PC-9 (cell line): ENCODE results near the gene RNASEH2B. TPM values are rescaled to one million over a fixed set of nuclear protein-coding genes. Genes with fewer than 3 reads are reported as not detected.

Experiments
- BruUV-seq: library from RNA; stranded (reverse); fragments of 400-500 nt; replicated peaks from 2 replicates; lab custom pipeline; 2021; lab: Mats Ljungman, UMichigan
- CTCF ChIA-PET: fragments of 300-600 bp; sonication (Branson Sonifier 250); formaldehyde crosslinking; loops from one replicate; lab custom pipeline; 2022; ENCODE audit warnings: antibody characterized with exemption; lab: Charles Lee
- POLR2A ChIA-PET: fragments of 300-600 bp; sonication (Branson Sonifier 250); formaldehyde crosslinking; loops from one replicate; lab custom pipeline; 2022; ENCODE audit warnings: antibody characterized with exemption; ENCODE audit not compliant: unreplicated experiment; lab: Charles Lee
- DNase-seq, 2 experiments: peaks; one replicate each; pipeline versions ENCODE4 v3.0.0 to v3.0.0-alpha.2; 2015 to 2022; ENCODE audit warnings: mixed read lengths in 1 of 2
- H2AFZ ChIP-seq: fragments of 200-600 bp; sonication (generic); 2 replicates; pipeline ENCODE4 v1.8.1; 2017; ENCODE audit warnings: antibody characterized with exemption
- H3F3A ChIP-seq: fragments of 200-600 bp; sonication (generic); 2 replicates; pipeline ENCODE4 v1.8.1; 2017; ENCODE audit warnings: antibody characterized with exemption, mild to moderate bottlenecking, low read depth; ENCODE audit not compliant: insufficient read depth
- H3K27ac ChIP-seq: fragments of 200-600 bp; sonication (generic); 2 replicates; pipeline ENCODE4 v1.6.1; 2016; ENCODE audit warnings: mixed run types
- H3K27me3 ChIP-seq: fragments of 200-600 bp; sonication (generic); 2 replicates; pipeline ENCODE4 v1.6.1; 2016; ENCODE audit warnings: low read depth, mixed run types; ENCODE audit not compliant: insufficient read depth
- H3K36me3 ChIP-seq: fragments of 200-600 bp; sonication (generic); 2 replicates; pipeline ENCODE4 v1.6.1; 2016; ENCODE audit warnings: low read depth, mixed run types
- H3K4me1 ChIP-seq: fragments of 200-600 bp; sonication (generic); replicated peaks from 2 replicates; pipeline ENCODE4 v1.6.1; 2016; ENCODE audit warnings: mixed run types; ENCODE audit not compliant: insufficient read depth
- H3K4me2 ChIP-seq: fragments of 200-600 bp; sonication (generic); 2 replicates; pipeline ENCODE4 v1.6.1; 2017; ENCODE audit warnings: mixed run types
- H3K4me3 ChIP-seq: fragments of 200-600 bp; sonication (generic); 2 replicates; pipeline ENCODE4 v1.6.1; 2016; ENCODE audit warnings: mixed run types
- H3K79me2 ChIP-seq: fragments of 200-600 bp; sonication (generic); 2 replicates; pipeline ENCODE4 v1.6.1; 2017; ENCODE audit warnings: low read depth, mixed run types
- H3K9me2 ChIP-seq: fragments of 200-600 bp; sonication (generic); 2 replicates; pipeline ENCODE4 v1.8.1; 2017; ENCODE audit warnings: mild to moderate bottlenecking; ENCODE audit not compliant: insufficient read depth
- H3K9me3 ChIP-seq: fragments of 200-600 bp; sonication (generic); 2 replicates; pipeline ENCODE4 v1.8.1; 2016; ENCODE audit warnings: low read depth; ENCODE audit not compliant: insufficient read depth
- H4K20me1 ChIP-seq: fragments of 200-600 bp; sonication (generic); 2 replicates; pipeline ENCODE4 v1.8.1; 2017; ENCODE audit not compliant: insufficient read depth
- CTCF ChIP-seq: fragments of 200-600 bp; sonication (generic); conservative IDR thresholded peaks from 2 replicates; pipeline ENCODE4 v1.6.1; 2017; ENCODE audit warnings: mixed run types, antibody characterized with exemption, mild to moderate bottlenecking, moderate library complexity
- EZH2 ChIP-seq: fragments of 200-600 bp; sonication (generic); IDR thresholded peaks from 2 replicates; pipeline ENCODE4 v1.8.0; 2017; ENCODE audit warnings: antibody characterized with exemption, low read depth
- intact Hi-C: fragments of 100-400 bp; cut with micrococcal nuclease; formaldehyde crosslinking; loops from one replicate; pipeline ENCODE4 v1.10.0; 2022; ENCODE audit not compliant: unreplicated experiment
- total RNA-seq: library from RNA; stranded (reverse); gene quantifications from 2 replicates; pipeline ENCODE4 v1.2.3, GENCODE V29; 2021

The RNASEH2B gene
- total RNA-seq, 1 experiment from 2014 or later = 45.8 TPM

GRCh38 chr13:50941146-50941545 is 31.6 kb downstream of the RNASEH2B start:
- no peaks in the 10 kb centered on the region for H3K9me2 ChIP-seq
- H3K27ac ChIP-seq = no peak overlapping the region
- H3K27me3 ChIP-seq = no peaks in the 10 kb centered on the region
- ChIA-PET CTCF (no interaction called here), POLR2A (no interaction called here)
- TF ChIP-seq CTCF = no peak
- TF ChIP-seq EZH2 = no peak
- H3K4me2 ChIP-seq = no peak overlapping the region
- no peaks in the 10 kb centered on the region for H3K4me1 ChIP-seq
- no peaks in the 10 kb centered on the region for H3F3A ChIP-seq
- H3K4me3 ChIP-seq = no peak overlapping the region
- no peaks in the 10 kb centered on the region; the same call in 1 of the 2 replicates for H4K20me1 ChIP-seq
- intact Hi-C loops = no loop called here
- H3K36me3 ChIP-seq = peaks cover 6% of the 10 kb centered on the region
- H2AFZ ChIP-seq = no peak overlapping the region
- no peaks in the 10 kb centered on the region for H3K79me2 ChIP-seq
- BruUV-seq = no TSS peak
- DNase-seq = no peak
- no peaks in the 10 kb centered on the region for H3K9me3 ChIP-seq

- Histone ChIP-seq H3F3A (no peaks in the 10 kb centered on the region), H3K27ac (no peak overlapping the region), H3K4me2 (no peak overlapping the region), H3K4me3 (no peak overlapping the region), H3K79me2 (no peaks in the 10 kb centered on the region), H2AFZ (no peak overlapping the region), H3K9me3 (no peaks in the 10 kb centered on the region), H4K20me1 (no peaks in the 10 kb centered on the region; the same call in 1 of the 2 replicates), H3K36me3 (peaks cover 6% of the 10 kb centered on the region), H3K9me2 (0 out of 2 replicates have a peak, but pooled peaks cover under 1% of the 10 kb centered on the region), H3K4me1 (no peaks in the 10 kb centered on the region), H3K27me3 (no peaks in the 10 kb centered on the region)
- TF ChIP-seq CTCF (no peak), EZH2 (no peak)
- DNase-seq = no peak
- ChIA-PET POLR2A (no interaction called here), CTCF (no interaction called here)
- intact Hi-C loops = no loop called here
- no TSS peak for BruUV-seq
Measured at GRCh38 chr13:50942630-50943311, 33.2 kb downstream of the RNASEH2B start.

GRCh38 chr13:50945669-50946068 is 36.1 kb downstream of the RNASEH2B start:
- intact Hi-C loops = no loop called here
- no peak for DNase-seq
- no peaks in the 10 kb centered on the region; the same call in 1 of the 2 replicates for H4K20me1 ChIP-seq
- H3F3A ChIP-seq = no peaks in the 10 kb centered on the region
- H3K4me2 ChIP-seq = no peak overlapping the region
- no peak overlapping the region for H2AFZ ChIP-seq
- H3K27me3 ChIP-seq = no peaks in the 10 kb centered on the region
- 0 out of 2 replicates have a peak, but pooled peaks cover 12% of the 10 kb centered on the region for H3K36me3 ChIP-seq
- no peak overlapping the region for H3K4me3 ChIP-seq
- H3K79me2 ChIP-seq = no peaks in the 10 kb centered on the region
- no peaks in the 10 kb centered on the region for H3K4me1 ChIP-seq
- no TSS peak for BruUV-seq
- CTCF ChIA-PET = no interaction called here
- POLR2A ChIA-PET = no interaction called here
- no peaks in the 10 kb centered on the region for H3K9me3 ChIP-seq
- no peak overlapping the region for H3K27ac ChIP-seq
- 0 out of 2 replicates have a peak, but pooled peaks cover 3% of the 10 kb centered on the region for H3K9me2 ChIP-seq
- TF ChIP-seq CTCF (no peak), EZH2 (no peak)
